ENCODE data around the gene LLCFC1.

Gene LLCFC1

GRCh38 chr7:142939226-142939910 is at the start of gene LLCFC1:
TSS of gene LLCFC1 (plus strand) at chr7:142939484. CDS start at chr7:142939622, 138 bp downstream.
- DNase-seq (ENCODE audit: low read depth in 2 of 2): no peak

GRCh38 chr7:142889816-142890215 is 49.5 kb upstream of the LLCFC1 start:
- no peak for DNase-seq (ENCODE audit: low read depth in 2 of 2)

- no peak for DNase-seq (ENCODE audit: low read depth in 2 of 2)
Observed at GRCh38 chr7:142890874-142891485, 48.3 kb upstream of the LLCFC1 start.

- no peak for DNase-seq (ENCODE audit: low read depth in 2 of 2)
Observed at GRCh38 chr7:142891490-142892082, 47.7 kb upstream of the LLCFC1 start.

- DNase-seq (ENCODE audit: low read depth in 2 of 2): no peak
Observed at GRCh38 chr7:142892951-142893350, 46.3 kb upstream of the LLCFC1 start.

- no peak for DNase-seq (ENCODE audit: low read depth in 2 of 2)
Observed at GRCh38 chr7:142894112-142894984, 44.9 kb upstream of the LLCFC1 start.

GRCh38 chr7:142894985-142895593 is 44.2 kb upstream of the LLCFC1 start:
- DNase-seq (ENCODE audit: low read depth in 2 of 2): no peak

- DNase-seq (ENCODE audit: low read depth in 2 of 2): no peak
Observed at GRCh38 chr7:142896151-142896550, 43.1 kb upstream of the LLCFC1 start.

- no peak for DNase-seq (ENCODE audit: low read depth in 2 of 2)
Observed at GRCh38 chr7:142896741-142897379, 42.4 kb upstream of the LLCFC1 start.

GRCh38 chr7:142897691-142898090 is 41.6 kb upstream of the LLCFC1 start:
- DNase-seq (ENCODE audit: low read depth in 2 of 2): no peak

GRCh38 chr7:142898377-142899170 is 40.7 kb upstream of the LLCFC1 start:
- DNase-seq (ENCODE audit: low read depth in 2 of 2): no peak

GRCh38 chr7:142899661-142900060 is 39.6 kb upstream of the LLCFC1 start:
- DNase-seq (ENCODE audit: low read depth in 2 of 2): no peak

- DNase-seq (ENCODE audit: low read depth in 2 of 2): no peak
Observed at GRCh38 chr7:142901426-142902259, 37.6 kb upstream of the LLCFC1 start.

GRCh38 chr7:142904128-142904527 is 35.2 kb upstream of the LLCFC1 start:
- no peak for DNase-seq (ENCODE audit: low read depth in 2 of 2)

GRCh38 chr7:142905759-142906158 is 33.5 kb upstream of the LLCFC1 start:
- DNase-seq (ENCODE audit: low read depth in 2 of 2): no peak

GRCh38 chr7:142906643-142907042 is 32.6 kb upstream of the LLCFC1 start:
- DNase-seq (ENCODE audit: low read depth in 2 of 2): no peak

GRCh38 chr7:142908290-142908689 is 31.0 kb upstream of the LLCFC1 start:
- DNase-seq (ENCODE audit: low read depth in 2 of 2): no peak

GRCh38 chr7:142908921-142909890 is 30.1 kb upstream of the LLCFC1 start:
- no peak for DNase-seq (ENCODE audit: low read depth in 2 of 2)
